Small intestine (tissue), 7 donors: ENCODE data around the gene SNX25. TPM values are rescaled to one million over a fixed set of nuclear protein-coding genes. Genes with fewer than 3 reads are reported as not detected.

Experiments used
- DNase-seq, 2 donors: peaks; one replicate each; pipeline versions ENCODE4 v3.0.0 to v3.0.0-alpha.2; 2013
- FAIRE-seq: peaks from 2 replicates; lab custom pipeline; 2012; peaks lifted over from hg19 to GRCh38; lab: Jason Lieb, UNC
- H3K27ac ChIP-seq, 3 donors: one replicate each; pipeline ENCODE4 v1.5.1; 2013; ENCODE audit warnings: low read length in 2 of 3, mild to moderate bottlenecking in 2 of 3, control low read depth in 1 of 3, inconsistent platforms in 1 of 3, low read depth in 1 of 3, moderate library complexity in 1 of 3
- H3K27me3 ChIP-seq, 3 donors: one replicate each; pipeline ENCODE4 v1.6.1; 2013; ENCODE audit warnings: low read length in 3 of 3, inconsistent platforms in 1 of 3; ENCODE audit not compliant: control insufficient read depth in 3 of 3, insufficient read depth in 3 of 3
- H3K36me3 ChIP-seq, 3 donors: one replicate each; pipeline ENCODE4 v1.6.1; 2013; ENCODE audit warnings: low read length in 3 of 3, inconsistent platforms in 1 of 3, low read depth in 1 of 3, mild to moderate bottlenecking in 1 of 3, moderate library complexity in 1 of 3; ENCODE audit not compliant: control insufficient read depth in 3 of 3, insufficient read depth in 2 of 3
- H3K4me1 ChIP-seq, 3 donors: one replicate each; pipeline ENCODE4 v1.6.1; 2013; ENCODE audit warnings: low read length in 2 of 3, inconsistent platforms in 1 of 3, low read depth in 1 of 3, mild to moderate bottlenecking in 1 of 3, moderate library complexity in 1 of 3; ENCODE audit not compliant: control insufficient read depth in 3 of 3, insufficient read depth in 2 of 3
- H3K4me3 ChIP-seq, 3 donors: one replicate each; pipeline ENCODE4 v1.5.1; 2013; ENCODE audit warnings: low read length in 3 of 3, control low read depth in 1 of 3, inconsistent platforms in 1 of 3, low read depth in 1 of 3, mild to moderate bottlenecking in 1 of 3, moderate library complexity in 1 of 3
- H3K9me3 ChIP-seq, 2 donors: one replicate each; pipeline ENCODE4 v1.6.1; 2013; ENCODE audit warnings: low read depth in 1 of 2, low read length in 1 of 2; ENCODE audit not compliant: control insufficient read depth in 2 of 2, insufficient read depth in 1 of 2
- WGBS, 3 donors: extraction: QIAGEN DNeasy Blood & Tissue Kit; methylation state at CpG; one replicate each; pipeline ENCODE4 v1.1.7; 2013; 5-methylcytosine and 5-hydroxymethylcytosine counted together
- polyA plus RNA-seq, 4 donors: library from polyadenylated mRNA; stranded (reverse) in 3 of 4; unstranded in 1 of 4; fragments of 200-250 nt in 3 of 4; fragments of 120-200 nt in 1 of 4; gene quantifications; one replicate each; pipeline versions ENCODE4 v1.2.1 to v1.2.3, GENCODE V29; 2013
- donor health status: healthy with polysubstance abuse.
- donor health status: control.
- donor health status: control.
- donor health status: Bipolar disorder and iron deficiency.
- donor health status: healthy.

Gene SNX25
- polyA plus RNA-seq, 4 donors, result 1.9 to 12.6 (median 3.7) TPM

- H3K36me3 ChIP-seq, result peaks cover 0 to 2% (median 0%) of the 10 kb centered on the region in 3 donors
- no peaks in the 10 kb centered on the region for H3K9me3 ChIP-seq
- DNase-seq, result no peak
- H3K27me3 ChIP-seq, result no peaks in the 10 kb centered on the region
- H3K4me1 ChIP-seq, result no peaks in the 10 kb centered on the region
- H3K4me3 ChIP-seq, result no peak overlapping the region
- no peak overlapping the region for H3K27ac ChIP-seq
- WGBS, 3 donors, result 95 to 100% (median 100%) methylated on average over 1 of the region's 1 CpG
- no peak for FAIRE-seq
These were observed 73.6 kb downstream of the SNX25 start for GRCh38 chr4:185282968-185283367.

- Histone ChIP-seq H3K27ac (no peak overlapping the region), H3K9me3 (no peaks in the 10 kb centered on the region), H3K36me3 (peaks cover 0 to 2% (median 0%) of the 10 kb centered on the region in 3 donors), H3K4me3 (no peak overlapping the region), H3K27me3 (no peaks in the 10 kb centered on the region), H3K4me1 (no peaks in the 10 kb centered on the region)
- FAIRE-seq (no peak), DNase-seq (no peak)
These were observed 74.3 kb downstream of the SNX25 start for GRCh38 chr4:185283723-185284122.

GRCh38 chr4:185285632-185286393, 76.4 kb downstream of the SNX25 start:
- no peak for DNase-seq
- Histone ChIP-seq H3K36me3 (peaks cover 0 to 7% (median 0%) of the 10 kb centered on the region in 3 donors), H3K9me3 (no peaks in the 10 kb centered on the region), H3K4me3 (no peak overlapping the region), H3K27ac (no peak overlapping the region), H3K27me3 (no peaks in the 10 kb centered on the region), H3K4me1 (no peaks in the 10 kb centered on the region)
- no peak for FAIRE-seq
- WGBS, 3 donors, result 88 to 96% (median 91%) methylated on average over 6 of the region's 6 CpGs

GRCh38 chr4:185286571-185286970, 77.2 kb downstream of the SNX25 start:
- Histone ChIP-seq H3K9me3 (no peaks in the 10 kb centered on the region), H3K36me3 (peaks cover 0 to 7% (median 0%) of the 10 kb centered on the region in 3 donors), H3K4me3 (no peak overlapping the region), H3K27me3 (no peaks in the 10 kb centered on the region), H3K4me1 (no peaks in the 10 kb centered on the region), H3K27ac (no peak overlapping the region)
- 78 to 89% (median 89%) methylated on average over 3 of the region's 3 CpGs for WGBS, 3 donors
- DNase-seq, result no peak
- FAIRE-seq, result no peak

GRCh38 chr4:185287031-185287430, 77.6 kb downstream of the SNX25 start:
- no peak overlapping the region for H3K27ac ChIP-seq
- H3K9me3 ChIP-seq, result no peaks in the 10 kb centered on the region
- peaks cover 0 to 7% (median 0%) of the 10 kb centered on the region in 3 donors for H3K36me3 ChIP-seq
- FAIRE-seq (no peak), DNase-seq (no peak)
- 89 to 98% (median 95%) methylated on average over 4 of the region's 4 CpGs for WGBS, 3 donors
- H3K4me1 ChIP-seq, result no peaks in the 10 kb centered on the region
- H3K27me3 ChIP-seq, result no peaks in the 10 kb centered on the region
- no peak overlapping the region for H3K4me3 ChIP-seq

- Histone ChIP-seq H3K27me3 (no peaks in the 10 kb centered on the region), H3K27ac (no peak overlapping the region), H3K9me3 (no peaks in the 10 kb centered on the region), H3K4me1 (no peaks in the 10 kb centered on the region), H3K4me3 (no peak overlapping the region), H3K36me3 (peaks cover 0 to 18% (median 0%) of the 10 kb centered on the region in 3 donors)
- DNase-seq, result no peak
- FAIRE-seq, result no peak
- WGBS, 3 donors, result 77 to 89% (median 85%) methylated on average over 6 of the region's 6 CpGs
These were observed 80.7 kb downstream of the SNX25 start for GRCh38 chr4:185290018-185290607.

GRCh38 chr4:185290656-185291055, 81.3 kb downstream of the SNX25 start:
- DNase-seq (no peak), FAIRE-seq (no peak)
- 52 to 91% (median 58%) methylated on average over 5 of the region's 5 CpGs for WGBS, 3 donors
- Histone ChIP-seq H3K9me3 (no peaks in the 10 kb centered on the region), H3K27ac (no peak overlapping the region), H3K4me1 (no peaks in the 10 kb centered on the region), H3K36me3 (peaks cover 0 to 18% (median 0%) of the 10 kb centered on the region in 3 donors), H3K27me3 (no peaks in the 10 kb centered on the region), H3K4me3 (no peak overlapping the region)

- FAIRE-seq (no peak), DNase-seq (no peak)
- Histone ChIP-seq H3K36me3 (peaks cover 0 to 21% (median 0%) of the 10 kb centered on the region in 3 donors), H3K27ac (no peak overlapping the region), H3K4me3 (no peak overlapping the region), H3K4me1 (no peaks in the 10 kb centered on the region), H3K27me3 (no peaks in the 10 kb centered on the region), H3K9me3 (no peaks in the 10 kb centered on the region)
- WGBS, 3 donors, result 86 to 94% (median 91%) methylated on average over 1 of the region's 1 CpG
These were observed 83.8 kb downstream of the SNX25 start for GRCh38 chr4:185293202-185293601.
